IMR-90 (cell line): ENCODE data around the gene INO80E. TPM values are rescaled to one million over a fixed set of nuclear protein-coding genes. Genes with fewer than 3 reads are reported as not detected.

ENCODE experiments used
- ATAC-seq: fragments of 200-7000 bp; cut with Tn5 transposase; 2 replicates; pipeline ENCODE4 v1.9.1; 2020; ENCODE audit warnings: low read depth, mild to moderate bottlenecking, moderate library complexity
- BruUV-seq: library from RNA; stranded (reverse); fragments of 400-500 nt; replicated peaks from 2 replicates; lab custom pipeline; 2021; lab: Mats Ljungman, UMichigan
- CTCF ChIA-PET: fragments of 300-600 bp; formaldehyde crosslinking; extraction: SDS; loops from one replicate; lab custom pipeline; 2021; ENCODE audit warnings: antibody characterized with exemption; lab: Yijun Ruan, JAX
- POLR2A ChIA-PET: fragments of 300-600 bp; sonication (Branson Sonifier 250); formaldehyde crosslinking; loops from one replicate; lab custom pipeline; 2022; ENCODE audit warnings: antibody characterized with exemption; ENCODE audit not compliant: unreplicated experiment; lab: Charles Lee
- DNase-seq: peaks from one replicate; pipeline ENCODE4 v3.0.0; 2013
- H2AFZ ChIP-seq: replicated peaks from 2 replicates; pipeline ENCODE3; 2013; ENCODE audit warnings: low read length, mild to moderate bottlenecking; ENCODE audit not compliant: poor library complexity
- H2AK5ac ChIP-seq: 2 replicates; pipeline ENCODE4 v1.6.1; 2013; ENCODE audit warnings: low read depth, low read length, inconsistent platforms
- H2AK9ac ChIP-seq: replicated peaks from 2 replicates; pipeline ENCODE3; 2013; ENCODE audit warnings: mild to moderate bottlenecking, low read depth, low read length, moderate library complexity; ENCODE audit not compliant: poor library complexity
- H2BK120ac ChIP-seq: 2 replicates; pipeline ENCODE4 v1.6.1; 2013; ENCODE audit warnings: low read depth, low read length, inconsistent platforms
- H2BK15ac ChIP-seq: 3 replicates; pipeline ENCODE4 v1.6.1; 2013; ENCODE audit warnings: low read depth, low read length, inconsistent platforms
- H2BK20ac ChIP-seq: 2 replicates; pipeline ENCODE4 v1.6.1; 2013; ENCODE audit warnings: low read depth, mild to moderate bottlenecking, inconsistent platforms, low read length, moderate library complexity
- H2BK5ac ChIP-seq: 2 replicates; pipeline ENCODE4 v1.6.1; 2013; ENCODE audit warnings: mild to moderate bottlenecking, low read depth, low read length, inconsistent platforms; ENCODE audit not compliant: poor library complexity, severe bottlenecking
- H3K14ac ChIP-seq: replicated peaks from 2 replicates; pipeline ENCODE4 v1.6.1; 2013; ENCODE audit warnings: low read depth, low read length, inconsistent platforms
- H3K18ac ChIP-seq: 2 replicates; pipeline ENCODE4 v1.6.1; 2013; ENCODE audit warnings: low read depth, low read length, control low read depth
- H3K23ac ChIP-seq: 2 replicates; pipeline ENCODE4 v1.6.1; 2013; ENCODE audit warnings: low read depth, low read length, inconsistent platforms
- H3K27ac ChIP-seq: 2 replicates; pipeline ENCODE4 v1.5.1; 2013; ENCODE audit warnings: mild to moderate bottlenecking, control low read depth, low read length; ENCODE audit not compliant: insufficient read depth
- H3K27me3 ChIP-seq: 2 replicates; pipeline ENCODE4 v1.6.1; 2013; ENCODE audit warnings: low read length; ENCODE audit not compliant: control insufficient read depth, insufficient read depth
- H3K36me3 ChIP-seq: 2 replicates; pipeline ENCODE4 v1.6.1; 2013; ENCODE audit warnings: low read length, mixed read lengths; ENCODE audit not compliant: control insufficient read depth, insufficient read depth
- H3K4ac ChIP-seq: 2 replicates; pipeline ENCODE4 v1.6.1; 2013; ENCODE audit warnings: low read depth, low read length, inconsistent platforms
- H3K4me1 ChIP-seq: 2 replicates; pipeline ENCODE4 v1.6.1; 2013; ENCODE audit warnings: low read length, mixed read lengths; ENCODE audit not compliant: control insufficient read depth, insufficient read depth
- H3K4me2 ChIP-seq: 2 replicates; pipeline ENCODE4 v1.6.1; 2013; ENCODE audit warnings: low read depth, mild to moderate bottlenecking, control low read depth, low read length, moderate library complexity
- H3K4me3 ChIP-seq: 2 replicates; pipeline ENCODE4 v1.5.1; 2013; ENCODE audit warnings: low read depth, mild to moderate bottlenecking, control low read depth, low read length, moderate library complexity; ENCODE audit not compliant: insufficient read depth
- H3K56ac ChIP-seq: 2 replicates; pipeline ENCODE4 v1.6.1; 2013; ENCODE audit warnings: low read length, inconsistent platforms; ENCODE audit not compliant: insufficient read depth; ENCODE audit errors: extremely low read depth
- H3K79me1 ChIP-seq, 2 experiments: 2 replicates each; pipeline ENCODE4 v1.6.1; 2013; ENCODE audit warnings: low read length in 2 of 2, inconsistent platforms in 1 of 2, low read depth in 1 of 2
- H3K9ac ChIP-seq: 2 replicates; pipeline ENCODE4 v1.6.1; 2013; ENCODE audit warnings: low read depth, low read length, control low read depth
- H3K9me1 ChIP-seq: 2 replicates; pipeline ENCODE4 v1.6.1; 2013; ENCODE audit warnings: low read length, inconsistent platforms; ENCODE audit not compliant: insufficient read depth
- H3K9me3 ChIP-seq: 2 replicates; pipeline ENCODE4 v1.6.1; 2013; ENCODE audit warnings: low read length; ENCODE audit not compliant: control insufficient read depth, insufficient read depth
- H4K20me1 ChIP-seq: 2 replicates; pipeline ENCODE4 v1.6.1; 2013; ENCODE audit warnings: low read length, inconsistent platforms; ENCODE audit not compliant: insufficient read depth
- H4K5ac ChIP-seq: 2 replicates; pipeline ENCODE4 v1.6.1; 2013; ENCODE audit warnings: mild to moderate bottlenecking, low read depth, low read length, control low read depth
- H4K8ac ChIP-seq, 2 experiments: 2 replicates each; pipeline ENCODE4 v1.6.1; 2013; ENCODE audit warnings: low read depth in 2 of 2, low read length in 2 of 2, control low read depth in 1 of 2, inconsistent platforms in 1 of 2
- H4K91ac ChIP-seq: 2 replicates; pipeline ENCODE4 v1.6.1; 2013; ENCODE audit warnings: low read depth, low read length, inconsistent platforms; ENCODE audit not compliant: insufficient read depth
- BHLHE40 ChIP-seq: fragments of 150-350 bp; IDR thresholded peaks from 2 replicates; pipeline ENCODE4 v1.6.1; 2016; ENCODE audit warnings: mild to moderate bottlenecking, low read depth, low read length
- CHD1 ChIP-seq: IDR thresholded peaks from 2 replicates; pipeline ENCODE4 v1.6.1; 2012; ENCODE audit warnings: low read depth, low read length, improper control_type of control experiment
- FOS ChIP-seq: fragments of 150-350 bp; IDR thresholded peaks from 2 replicates; pipeline ENCODE4 v1.6.1; 2016; ENCODE audit warnings: low read depth, low read length
- MAFK ChIP-seq: IDR thresholded peaks from 2 replicates; pipeline ENCODE4 v1.6.1; 2012; ENCODE audit warnings: low read depth, low read length, improper control_type of control experiment
- MAZ ChIP-seq: IDR thresholded peaks from 2 replicates; pipeline ENCODE4 v1.6.1; 2012; ENCODE audit warnings: low read depth, mild to moderate bottlenecking, low read length, improper control_type of control experiment, moderate library complexity, borderline replicate concordance
- MXI1 ChIP-seq: IDR thresholded peaks from 2 replicates; pipeline ENCODE4 v1.6.1; 2012; ENCODE audit warnings: low read depth, mild to moderate bottlenecking, low read length, moderate library complexity, borderline replicate concordance
- NFE2L2 ChIP-seq: fragments of 150-350 bp; IDR thresholded peaks from 2 replicates; pipeline ENCODE4 v1.6.1; 2016; ENCODE audit warnings: low read depth, mild to moderate bottlenecking, low read length
- POLR2A ChIP-seq: IDR thresholded peaks from 2 replicates; pipeline ENCODE4 v1.6.1; 2012; ENCODE audit warnings: mild to moderate bottlenecking, low read depth, low read length
- RAD21 ChIP-seq: IDR thresholded peaks from 2 replicates; pipeline ENCODE4 v1.6.1; 2012; ENCODE audit warnings: low read length, improper control_type of control experiment
- RCOR1 ChIP-seq: IDR thresholded peaks from 2 replicates; pipeline ENCODE4 v1.6.1; 2012; ENCODE audit warnings: mild to moderate bottlenecking, low read length, improper control_type of control experiment; ENCODE audit not compliant: insufficient replicate concordance
- RFX5 ChIP-seq: IDR thresholded peaks from 2 replicates; pipeline ENCODE4 v1.8.0; 2012; ENCODE audit warnings: low read depth, mild to moderate bottlenecking, low read length, moderate library complexity
- SMC3 ChIP-seq: fragments of 150-350 bp; IDR thresholded peaks from 2 replicates; pipeline ENCODE4 v1.6.1; 2016; ENCODE audit warnings: low read depth, mild to moderate bottlenecking, antibody characterized with exemption, low read length, moderate library complexity
- WGBS, 2 experiments: methylation state at CpG; one replicate each; pipeline versions ENCODE4 v1.1.5 to v1.1.7; 2013; ENCODE audit warnings: missing lambda C conversion rate in 2 of 2; ENCODE audit not compliant: insufficient read length in 1 of 2; ENCODE audit errors: extremely low coverage in 2 of 2; 5-methylcytosine and 5-hydroxymethylcytosine counted together
- dilution Hi-C: fragments of 300-500 bp; cut with HindIII; formaldehyde crosslinking; loops from one replicate; pipeline ENCODE4 v1.14.3; 2018; ENCODE audit warnings: low sequenced_read_pairs; ENCODE audit not compliant: unreplicated experiment
- in situ Hi-C: fragments of 300-500 bp; cut with MboI; formaldehyde crosslinking; loops from 3 replicates; pipeline ENCODE4 v1.14.3; 2019; ENCODE audit warnings: low sequenced_read_pairs, inconsistent platforms, mixed read lengths
- intact Hi-C: fragments of 100-400 bp; cut with micrococcal nuclease; formaldehyde crosslinking; loops from 2 replicates; pipeline ENCODE4 v1.10.0; 2022
- polyA plus RNA-seq, 3 experiments: library from polyadenylated mRNA; depleted of rRNA; stranded (reverse); fragments of >200 nt; gene quantifications; 2 replicates each; pipeline ENCODE4 v1.2.3, GENCODE V29; 2012; ENCODE audit warnings: low replicate concordance in 1 of 3
- total RNA-seq: library from RNA; depleted of rRNA; stranded (reverse); fragments of >200 nt; gene quantifications from 2 replicates; pipeline ENCODE4 v1.2.3, GENCODE V29; 2012
- TF ChIP-seq, protein P1 (sequence below): conservative IDR thresholded peaks from 2 replicates; pipeline ENCODE4 v1.5.1; 2012; ENCODE audit warnings: mild to moderate bottlenecking, low read depth, low read length, improper control_type of control experiment
- TF ChIP-seq, protein P2 (sequence below): fragments of 150-350 bp; IDR thresholded peaks from 2 replicates; pipeline ENCODE4 v1.6.1; 2017; ENCODE audit warnings: mild to moderate bottlenecking, antibody characterized with exemption, low read length, low read depth
- TF ChIP-seq, protein P3 (sequence below): fragments of 150-350 bp; IDR thresholded peaks from 2 replicates; pipeline ENCODE4 v1.6.1; 2016; ENCODE audit warnings: low read depth, mild to moderate bottlenecking, low read length, moderate library complexity, borderline replicate concordance

INO80E gene
- total and polyA plus RNA-seq, 2 of the 4 experiments (the other 2 are of a cell fraction), result 40.9 to 42.1 TPM

DNA sequence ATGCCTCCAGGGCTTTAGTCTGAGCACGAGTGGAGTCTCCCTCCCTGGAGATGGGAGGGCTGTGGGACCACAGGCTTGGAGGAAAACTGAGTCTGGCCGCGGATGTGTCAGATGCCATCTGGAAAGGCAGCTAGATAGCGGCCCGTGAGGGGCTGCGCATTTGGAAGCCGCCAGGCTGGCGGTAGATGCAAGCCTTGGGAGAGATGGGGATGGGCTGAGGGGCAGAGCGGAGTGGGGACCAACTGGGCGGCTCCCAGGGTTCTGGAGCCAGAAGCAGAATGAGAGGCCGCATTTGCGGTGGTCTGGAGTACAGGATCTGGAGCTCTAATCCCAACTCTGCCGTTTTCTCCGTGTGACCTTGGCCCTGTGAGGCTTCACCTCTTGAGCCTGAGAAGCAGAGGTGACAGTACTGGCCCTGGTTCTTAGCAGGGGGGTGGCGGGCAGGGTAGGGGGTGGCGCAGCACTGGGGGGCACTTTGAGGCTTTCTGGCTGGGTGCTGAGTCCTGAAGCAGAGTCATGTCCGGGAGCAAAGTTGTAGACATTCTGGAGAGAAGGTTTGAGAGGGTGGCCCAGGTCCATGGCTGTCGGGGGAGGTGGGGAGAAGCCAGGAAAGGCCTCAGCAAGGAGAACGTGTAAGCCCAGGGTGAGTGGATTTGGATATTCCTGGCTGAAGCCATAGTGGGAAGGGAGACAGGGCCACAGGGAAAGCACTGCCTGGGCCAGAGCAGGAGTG lies 6.7 kb downstream of the INO80E start:
- H3K27me3 ChIP-seq, result no peaks in the 10 kb centered on the region
- H3K9me3 ChIP-seq, result no peaks in the 10 kb centered on the region
- dilution Hi-C loops (no loop called here), intact Hi-C loops (no loop called here), in situ Hi-C loops (no loop called here)
- no peak overlapping the region for H3K56ac ChIP-seq
- H4K8ac ChIP-seq, result no peak overlapping the region
- H3K9ac ChIP-seq, result no peak overlapping the region
- H2BK5ac ChIP-seq, result no peak overlapping the region
- no peaks in the 10 kb centered on the region for H4K20me1 ChIP-seq
- ChIA-PET POLR2A (no interaction called here), CTCF (no interaction called here)
- H3K4me2 ChIP-seq, result no peak overlapping the region
- H2BK120ac ChIP-seq, result no peak overlapping the region
- no peak overlapping the region for H3K4ac ChIP-seq
- no peak overlapping the region for H4K5ac ChIP-seq
- no peak overlapping the region for H2BK20ac ChIP-seq
- no peaks in the 10 kb centered on the region for H3K4me1 ChIP-seq
- H3K79me1 ChIP-seq, result peaks cover 6 to 17% of the 10 kb centered on the region in 2 experiments; a peak in 3 of 4 replicates
- no peak overlapping the region for H3K4me3 ChIP-seq
- no peak overlapping the region for H2AFZ ChIP-seq
- H3K36me3 ChIP-seq, result peaks cover 18% of the 10 kb centered on the region
- no peak overlapping the region for H2AK5ac ChIP-seq
- no peak overlapping the region for H4K91ac ChIP-seq
- no peak overlapping the region for H3K18ac ChIP-seq
- no peak overlapping the region for H3K14ac ChIP-seq
- BruUV-seq, result no TSS peak
- TF ChIP-seq RCOR1 (no peak), NFE2L2 (no peak), BHLHE40 (no peak), FOS (no peak), SMC3 (no peak), MXI1 (no peak), MAZ (no peak), CHD1 (no peak), RAD21 (no peak), MAFK (no peak), RFX5 (no peak), POLR2A (no peak)
- TF ChIP-seq, protein P1, sequence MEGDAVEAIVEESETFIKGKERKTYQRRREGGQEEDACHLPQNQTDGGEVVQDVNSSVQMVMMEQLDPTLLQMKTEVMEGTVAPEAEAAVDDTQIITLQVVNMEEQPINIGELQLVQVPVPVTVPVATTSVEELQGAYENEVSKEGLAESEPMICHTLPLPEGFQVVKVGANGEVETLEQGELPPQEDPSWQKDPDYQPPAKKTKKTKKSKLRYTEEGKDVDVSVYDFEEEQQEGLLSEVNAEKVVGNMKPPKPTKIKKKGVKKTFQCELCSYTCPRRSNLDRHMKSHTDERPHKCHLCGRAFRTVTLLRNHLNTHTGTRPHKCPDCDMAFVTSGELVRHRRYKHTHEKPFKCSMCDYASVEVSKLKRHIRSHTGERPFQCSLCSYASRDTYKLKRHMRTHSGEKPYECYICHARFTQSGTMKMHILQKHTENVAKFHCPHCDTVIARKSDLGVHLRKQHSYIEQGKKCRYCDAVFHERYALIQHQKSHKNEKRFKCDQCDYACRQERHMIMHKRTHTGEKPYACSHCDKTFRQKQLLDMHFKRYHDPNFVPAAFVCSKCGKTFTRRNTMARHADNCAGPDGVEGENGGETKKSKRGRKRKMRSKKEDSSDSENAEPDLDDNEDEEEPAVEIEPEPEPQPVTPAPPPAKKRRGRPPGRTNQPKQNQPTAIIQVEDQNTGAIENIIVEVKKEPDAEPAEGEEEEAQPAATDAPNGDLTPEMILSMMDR, result no peak
- TF ChIP-seq, protein P2, sequence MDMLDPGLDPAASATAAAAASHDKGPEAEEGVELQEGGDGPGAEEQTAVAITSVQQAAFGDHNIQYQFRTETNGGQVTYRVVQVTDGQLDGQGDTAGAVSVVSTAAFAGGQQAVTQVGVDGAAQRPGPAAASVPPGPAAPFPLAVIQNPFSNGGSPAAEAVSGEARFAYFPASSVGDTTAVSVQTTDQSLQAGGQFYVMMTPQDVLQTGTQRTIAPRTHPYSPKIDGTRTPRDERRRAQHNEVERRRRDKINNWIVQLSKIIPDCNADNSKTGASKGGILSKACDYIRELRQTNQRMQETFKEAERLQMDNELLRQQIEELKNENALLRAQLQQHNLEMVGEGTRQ, result no peak
- TF ChIP-seq, protein P3, sequence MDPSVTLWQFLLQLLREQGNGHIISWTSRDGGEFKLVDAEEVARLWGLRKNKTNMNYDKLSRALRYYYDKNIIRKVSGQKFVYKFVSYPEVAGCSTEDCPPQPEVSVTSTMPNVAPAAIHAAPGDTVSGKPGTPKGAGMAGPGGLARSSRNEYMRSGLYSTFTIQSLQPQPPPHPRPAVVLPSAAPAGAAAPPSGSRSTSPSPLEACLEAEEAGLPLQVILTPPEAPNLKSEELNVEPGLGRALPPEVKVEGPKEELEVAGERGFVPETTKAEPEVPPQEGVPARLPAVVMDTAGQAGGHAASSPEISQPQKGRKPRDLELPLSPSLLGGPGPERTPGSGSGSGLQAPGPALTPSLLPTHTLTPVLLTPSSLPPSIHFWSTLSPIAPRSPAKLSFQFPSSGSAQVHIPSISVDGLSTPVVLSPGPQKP, result no peak
- no peak for ATAC-seq
- H3K27ac ChIP-seq, result no peak overlapping the region
- H3K23ac ChIP-seq, result no peak overlapping the region
- H2AK9ac ChIP-seq, result no peak overlapping the region
- no peak overlapping the region for H2BK15ac ChIP-seq
- 86% methylated on average over 6 of the region's 19 CpGs; no CpG with 5 or more reads in 1 of the 2 experiments for WGBS, 2 experiments
- 0 out of 2 replicates have a peak, but pooled peaks cover 2% of the 10 kb centered on the region for H3K9me1 ChIP-seq
- DNase-seq, result no peak
